IPS DF 4.7 (cell line): ENCODE measurements around the gene IGF2BP2.
"Not testable (repeated sequence)": the region's sequence is repeated elsewhere in the genome, so short reads cannot be mapped to it uniquely, and the experiment has no call there.

Experiments
- DNase-seq: peaks from one replicate; pipeline ENCODE4 v3.0.0-alpha.2; 2013; ENCODE audit warnings: low spot score; ENCODE audit errors: extremely low read depth

Gene IGF2BP2

GRCh38 chr3:185838417-185838989, 13.7 kb upstream of the IGF2BP2 start:
- not testable (repeated sequence) for DNase-seq

GRCh38 chr3:185837414-185837813, 12.6 kb upstream of the IGF2BP2 start:
- DNase-seq = no peak

- no peak for DNase-seq
These were observed 7.1 kb upstream of the IGF2BP2 start for GRCh38 chr3:185831990-185832389.

DNA sequence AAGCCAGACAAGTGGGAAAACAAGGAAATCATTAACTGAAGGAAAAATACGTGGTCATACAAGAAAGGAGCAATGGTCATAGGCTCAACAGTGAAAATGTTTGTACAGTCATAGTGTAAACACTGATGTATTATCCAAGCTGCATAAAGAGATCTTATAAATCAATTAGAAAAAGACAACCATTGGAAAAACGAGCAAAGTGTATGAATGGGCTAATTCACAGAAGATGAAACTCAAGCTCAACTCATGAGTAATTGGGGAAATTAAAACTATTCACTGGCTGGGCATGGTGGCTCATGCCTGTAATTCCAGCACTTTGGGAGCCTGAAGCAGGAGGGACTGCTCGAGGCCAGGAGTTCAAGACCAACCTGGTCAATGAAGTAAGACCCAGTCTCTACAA, 6.4 kb upstream of the IGF2BP2 start:
- no peak for DNase-seq

GRCh38 chr3:185830018-185830797, 5.4 kb upstream of the IGF2BP2 start:
- DNase-seq = no peak

DNA sequence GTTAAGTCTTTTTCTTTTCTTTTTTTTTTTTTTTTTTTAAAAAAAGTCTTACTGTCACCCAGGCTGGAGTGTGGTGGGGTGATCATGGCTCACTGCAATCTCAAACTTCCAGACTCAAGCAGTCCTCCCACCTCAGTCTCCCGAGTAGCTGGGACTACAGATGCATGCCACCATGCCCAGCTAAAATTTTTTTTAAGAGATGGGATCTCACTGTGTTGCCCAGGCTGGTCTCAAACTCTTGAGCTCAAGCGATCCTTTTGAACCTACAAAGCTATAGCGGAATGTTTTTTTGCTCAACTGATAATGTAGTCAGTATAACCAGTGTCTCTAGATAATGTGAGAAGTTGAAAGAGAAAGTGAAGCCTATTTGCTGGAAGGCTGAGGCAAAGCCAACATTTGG, 3.9 kb upstream of the IGF2BP2 start:
- no peak for DNase-seq

GRCh38 chr3:185827595-185828344, 2.9 kb upstream of the IGF2BP2 start:
- DNase-seq = no peak

- DNase-seq = no peak
These were observed 1.0 kb upstream of the IGF2BP2 start for GRCh38 chr3:185825639-185826481.

GRCh38 chr3:185824051-185825005, 514 bp downstream of the IGF2BP2 start:
- no peak for DNase-seq

GRCh38 chr3:185823078-185824044, 1.5 kb downstream of the IGF2BP2 start:
- DNase-seq = no peak

DNA sequence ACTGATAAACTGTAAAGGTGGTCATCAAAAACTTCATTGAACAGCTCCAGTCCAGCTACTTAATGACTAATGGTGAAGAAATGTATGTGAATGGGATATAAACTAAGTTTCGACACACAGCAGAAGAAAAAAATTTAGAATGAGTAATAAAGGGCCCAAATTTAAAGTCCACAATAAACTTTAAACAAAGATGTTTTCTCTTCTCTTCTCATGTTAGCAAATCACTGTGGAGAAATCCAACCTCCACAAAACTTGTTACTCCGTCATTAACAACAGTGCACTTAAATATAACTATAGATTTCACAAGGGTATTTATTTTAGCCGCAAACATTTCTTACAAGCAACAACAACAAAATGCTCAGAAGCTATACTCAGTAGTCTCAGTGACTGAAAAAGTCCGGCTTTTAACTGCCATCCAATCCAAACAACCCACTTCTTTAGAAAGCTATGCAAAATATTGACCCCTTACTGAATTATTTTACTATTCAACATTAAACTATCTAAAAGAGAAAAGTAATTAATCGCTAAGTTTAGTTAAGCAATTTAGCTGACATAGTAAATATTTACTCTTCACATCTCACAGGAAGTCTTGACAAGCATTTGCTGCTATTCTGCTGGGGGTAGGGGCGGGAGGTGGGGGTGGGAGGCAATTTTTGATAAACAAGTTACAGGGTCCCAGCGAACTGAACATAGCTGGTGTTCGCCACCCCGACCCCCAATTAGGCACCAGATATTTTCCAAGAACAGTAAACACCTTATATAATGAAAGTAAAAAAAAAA, 2.4 kb downstream of the IGF2BP2 start:
- no peak for DNase-seq

- no peak for DNase-seq
These were observed 3.7 kb downstream of the IGF2BP2 start for GRCh38 chr3:185820973-185821758.

GRCh38 chr3:185818267-185818875, 6.5 kb downstream of the IGF2BP2 start:
- DNase-seq = no peak

DNA sequence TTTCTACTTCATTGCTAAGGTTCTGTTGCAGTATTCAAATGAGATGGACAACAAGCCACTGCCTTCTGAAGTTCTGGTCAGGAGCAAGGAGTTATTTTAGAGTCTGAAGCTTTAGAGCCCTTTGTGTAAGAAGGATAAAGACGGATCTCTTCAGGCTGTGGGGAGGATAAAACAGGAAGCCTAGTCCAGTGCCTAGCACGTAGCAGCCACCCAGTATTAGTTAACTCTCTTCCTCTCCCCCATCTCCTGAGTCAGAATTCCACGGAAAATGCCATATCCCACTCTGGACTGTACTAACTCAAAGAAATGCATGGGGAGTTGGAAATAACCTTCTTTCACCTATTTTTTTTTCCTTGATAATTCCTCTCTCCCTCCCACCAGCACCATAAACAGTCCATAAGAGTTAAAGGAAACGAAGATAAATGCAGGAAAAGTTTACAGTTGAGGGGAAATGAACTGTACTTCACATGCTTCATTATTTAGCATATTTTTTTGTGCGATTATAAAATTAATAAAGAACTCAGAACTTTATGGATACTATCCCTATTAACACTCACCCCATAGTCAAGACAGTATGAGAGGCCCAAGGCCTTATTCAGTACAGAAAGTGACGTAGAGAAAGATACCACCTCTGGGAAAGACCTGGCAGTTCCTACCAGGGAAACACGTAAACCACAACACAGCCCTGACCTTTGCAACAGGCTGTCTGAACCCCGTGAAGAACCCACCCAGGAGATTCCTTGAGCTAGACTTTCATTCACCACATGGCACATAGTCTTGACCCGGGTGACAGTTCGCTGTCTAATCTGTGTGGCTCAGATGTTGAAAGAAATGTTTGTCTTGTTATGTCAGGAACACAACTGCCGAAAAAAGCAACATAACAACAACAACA, 9.2 kb downstream of the IGF2BP2 start:
- no peak for DNase-seq

DNA sequence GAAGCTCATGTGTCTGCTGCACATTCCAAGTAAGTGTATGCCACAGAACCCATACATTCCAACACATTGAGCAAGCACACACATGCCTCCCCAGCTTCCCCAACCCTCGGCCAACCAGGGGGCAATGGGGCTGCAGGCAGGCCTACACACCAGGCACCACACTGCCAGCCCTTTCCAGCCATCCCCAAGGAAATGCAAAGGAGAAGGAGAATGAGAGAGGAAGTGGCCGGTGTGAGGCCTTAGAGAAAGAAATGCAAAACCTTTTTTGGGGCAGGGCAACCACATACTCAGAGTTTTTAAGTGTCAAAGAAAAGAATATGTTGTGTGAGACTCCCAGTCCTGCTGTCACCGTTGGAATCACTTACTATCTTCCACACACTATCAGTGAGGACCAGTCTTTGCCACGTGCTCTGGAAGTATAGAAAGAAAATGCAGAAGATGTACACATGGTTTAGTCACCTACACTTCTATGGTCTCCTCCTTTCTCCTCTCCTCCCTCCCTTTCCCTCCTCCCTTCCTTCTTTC, 11.1 kb downstream of the IGF2BP2 start:
- DNase-seq = no peak

GRCh38 chr3:185813205-185813604, 11.6 kb downstream of the IGF2BP2 start:
- no peak for DNase-seq
